Renal pelvis (tissue), 12 donors: Measurements from ENCODE around the gene IGSF6. TPM values are rescaled to one million over a fixed set of nuclear protein-coding genes. Genes with fewer than 3 reads are reported as not detected.
"Not testable (repeated sequence)": the region's sequence is repeated elsewhere in the genome, so short reads cannot be mapped to it uniquely, and the experiment has no call there.

Experiments used
- DNase-seq: peaks from one replicate; pipeline ENCODE4 v3.0.0-alpha.2; 2013
- long read RNA-seq, 16 experiments: transcript quantifications; one replicate each; lab custom pipeline, GENCODE V29; 2026
- polyA plus RNA-seq, 3 donors: library from polyadenylated mRNA; unstranded; fragments of 120-200 nt; gene quantifications; one replicate each; pipeline ENCODE4 v1.2.1, GENCODE V29; 2013; ENCODE audit not compliant: insufficient read length in 3 of 3

IGSF6 gene
- polyA plus RNA-seq: 1 to 10 TPM; 2.9 to 8.4 (median 7.9) TPM
- long read RNA-seq, donor 1, partial matches to known transcripts: 512 of 725 reads
- long read RNA-seq, donor 1, other reads (novel, unspliced or antisense): 213 of 725 reads
- long read RNA-seq, donor 2: 0 reads
- long read RNA-seq, donor 3, partial matches to known transcripts: 0 of 3 reads
- long read RNA-seq, donor 3, other reads (novel, unspliced or antisense): 0 of 3 reads
- long read RNA-seq, donor 4, partial matches to known transcripts: 273 of 395 reads
- long read RNA-seq, donor 4, other reads (novel, unspliced or antisense): 122 of 395 reads
- long read RNA-seq, donor 5, partial matches to known transcripts: 373 of 434 reads
- long read RNA-seq, donor 5, other reads (novel, unspliced or antisense): 60 of 434 reads
- long read RNA-seq, donor 6: 0 reads
- long read RNA-seq, donor 7, partial matches to known transcripts: 0 of 2 reads
- long read RNA-seq, donor 7, other reads (novel, unspliced or antisense): 0 of 2 reads
- long read RNA-seq, donor 8, partial matches to known transcripts: 0 of 1 reads
- long read RNA-seq, donor 8, other reads (novel, unspliced or antisense): 0 of 1 reads
- long read RNA-seq, donor 9, partial matches to known transcripts: 0 of 1 reads
- long read RNA-seq, donor 9, other reads (novel, unspliced or antisense): 0 of 1 reads
- long read RNA-seq, donor 10: 0 reads
- long read RNA-seq, donor 11, partial matches to known transcripts: 0 of 2 reads
- long read RNA-seq, donor 11, other reads (novel, unspliced or antisense): 0 of 2 reads
- long read RNA-seq, donor 12, partial matches to known transcripts: 153 of 416 reads
- long read RNA-seq, donor 12, other reads (novel, unspliced or antisense): 262 of 416 reads
- long read RNA-seq, donor 13, partial matches to known transcripts: 0 of 1 reads
- long read RNA-seq, donor 13, other reads (novel, unspliced or antisense): 0 of 1 reads
- long read RNA-seq, donor 14: 0 reads
- long read RNA-seq, donor 15: 0 reads
- long read RNA-seq, donor 16, partial matches to known transcripts: 0 of 1 reads
- long read RNA-seq, donor 16, other reads (novel, unspliced or antisense): 0 of 1 reads

GRCh38 chr16:21652453-21652852, at the start of gene IGSF6:
TSS of gene IGSF6 (minus strand) at chr16:21652608. CDS start at chr16:21652598, 10 bp downstream.
- no peak for DNase-seq

GRCh38 chr16:21701271-21701670, 48.9 kb upstream of the IGSF6 start:
- no peak for DNase-seq

GRCh38 chr16:21698169-21699032, 46.0 kb upstream of the IGSF6 start:
- no peak for DNase-seq

GRCh38 chr16:21697032-21697431, 44.6 kb upstream of the IGSF6 start:
- DNase-seq: no peak

GRCh38 chr16:21694609-21695008, 42.2 kb upstream of the IGSF6 start:
- DNase-seq: no peak

GRCh38 chr16:21690967-21691366, 38.6 kb upstream of the IGSF6 start:
- DNase-seq: not testable (repeated sequence)

GRCh38 chr16:21689107-21689506, 36.7 kb upstream of the IGSF6 start:
- DNase-seq: no peak

GRCh38 chr16:21685034-21685455, 32.6 kb upstream of the IGSF6 start:
- DNase-seq: peak; percentile 39

GRCh38 chr16:21684199-21684598, 31.8 kb upstream of the IGSF6 start:
- no peak for DNase-seq

- no peak for DNase-seq
These were observed 30.8 kb upstream of the IGSF6 start for GRCh38 chr16:21683184-21683583.

- DNase-seq: not testable (repeated sequence)
These were observed 28.3 kb upstream of the IGSF6 start for GRCh38 chr16:21680714-21681113.

- not testable (repeated sequence) for DNase-seq
These were observed 22.0 kb upstream of the IGSF6 start for GRCh38 chr16:21674456-21674855.

- DNase-seq: no peak
These were observed 21.1 kb upstream of the IGSF6 start for GRCh38 chr16:21673469-21673868.

GRCh38 chr16:21667575-21667974, 15.2 kb upstream of the IGSF6 start:
- DNase-seq: no peak

GRCh38 chr16:21666772-21667171, 14.4 kb upstream of the IGSF6 start:
- no peak for DNase-seq

GRCh38 chr16:21664801-21665492, 12.5 kb upstream of the IGSF6 start:
- DNase-seq: no peak

GRCh38 chr16:21663889-21664647, 11.7 kb upstream of the IGSF6 start, which contains the start of gene OTOA:
TSS of gene OTOA (plus strand) at chr16:21663968. CDS start at chr16:21678515, 14,547 bp downstream.
- peak; percentile 20 for DNase-seq

- no peak for DNase-seq
These were observed 6.7 kb upstream of the IGSF6 start for GRCh38 chr16:21659124-21659523.
